ENCODE data around the gene CES2.
"Not testable (repeated sequence)": the region's sequence is repeated elsewhere in the genome, so short reads cannot be mapped to it uniquely, and the experiment has no call there.

The CES2 gene, protein sequence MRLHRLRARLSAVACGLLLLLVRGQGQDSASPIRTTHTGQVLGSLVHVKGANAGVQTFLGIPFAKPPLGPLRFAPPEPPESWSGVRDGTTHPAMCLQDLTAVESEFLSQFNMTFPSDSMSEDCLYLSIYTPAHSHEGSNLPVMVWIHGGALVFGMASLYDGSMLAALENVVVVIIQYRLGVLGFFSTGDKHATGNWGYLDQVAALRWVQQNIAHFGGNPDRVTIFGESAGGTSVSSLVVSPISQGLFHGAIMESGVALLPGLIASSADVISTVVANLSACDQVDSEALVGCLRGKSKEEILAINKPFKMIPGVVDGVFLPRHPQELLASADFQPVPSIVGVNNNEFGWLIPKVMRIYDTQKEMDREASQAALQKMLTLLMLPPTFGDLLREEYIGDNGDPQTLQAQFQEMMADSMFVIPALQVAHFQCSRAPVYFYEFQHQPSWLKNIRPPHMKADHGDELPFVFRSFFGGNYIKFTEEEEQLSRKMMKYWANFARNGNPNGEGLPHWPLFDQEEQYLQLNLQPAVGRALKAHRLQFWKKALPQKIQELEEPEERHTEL

DNA sequence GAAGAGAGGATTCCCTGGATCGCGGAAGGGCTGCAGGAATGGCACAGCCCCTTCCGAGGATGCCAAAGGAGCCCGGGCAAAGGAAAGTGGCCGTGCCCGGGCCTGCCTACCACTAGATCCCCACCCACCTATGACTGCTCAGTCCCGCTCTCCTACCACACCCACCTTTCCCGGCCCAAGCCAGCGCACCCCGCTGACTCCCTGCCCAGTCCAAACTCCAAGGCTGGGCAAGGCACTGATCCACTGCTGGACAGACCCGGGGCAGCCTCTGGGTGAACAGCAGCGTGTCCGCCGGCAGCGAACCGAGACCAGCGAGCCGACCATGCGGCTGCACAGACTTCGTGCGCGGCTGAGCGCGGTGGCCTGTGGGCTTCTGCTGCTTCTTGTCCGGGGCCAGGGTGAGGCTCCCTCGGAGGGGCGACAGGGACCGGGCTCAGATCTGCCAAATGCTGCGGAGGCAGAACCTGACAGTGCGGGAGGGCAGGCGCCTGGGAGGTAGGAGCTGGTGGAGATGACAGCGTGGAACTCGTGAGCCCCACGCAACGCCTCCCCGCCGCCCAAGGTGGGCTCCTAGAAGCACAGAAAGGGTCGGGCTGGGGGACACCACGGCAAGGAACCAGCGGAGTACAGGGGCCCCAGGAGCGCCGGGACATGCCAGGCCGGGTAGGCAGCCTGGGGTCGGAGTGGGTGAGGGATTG, at the start of gene CES2:
Gene CES2 (plus strand): TSS at position 203 of the 698 bp plus-strand sequence. CDS start 120 bp downstream, at position 323.
- no peak for DNase-seq (ENCODE audit: low read depth)

GRCh38 chr16:66886321-66886720, 49.0 kb upstream of the CES2 start:
- DNase-seq (ENCODE audit: low read depth), result no peak

DNA sequence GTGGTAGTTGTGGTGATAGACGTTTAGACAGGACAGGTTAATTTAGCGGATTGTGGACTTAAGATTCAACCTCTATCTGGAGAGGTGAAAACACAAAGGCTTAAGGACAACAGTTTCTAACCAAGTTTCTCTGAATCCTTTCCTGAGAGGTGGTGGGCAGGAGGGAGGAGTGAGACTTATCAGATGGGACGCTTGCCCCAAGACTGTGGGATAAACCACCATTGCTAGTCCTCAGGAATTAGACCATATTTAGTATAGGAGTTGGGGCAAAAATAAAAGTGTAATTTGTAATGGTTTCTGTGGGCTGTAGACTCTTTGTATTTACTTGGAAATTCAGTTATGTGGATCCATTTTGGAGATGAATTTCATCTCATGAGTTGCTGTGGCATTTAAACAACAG, 48.4 kb upstream of the CES2 start:
- no peak for DNase-seq (ENCODE audit: low read depth)

DNA sequence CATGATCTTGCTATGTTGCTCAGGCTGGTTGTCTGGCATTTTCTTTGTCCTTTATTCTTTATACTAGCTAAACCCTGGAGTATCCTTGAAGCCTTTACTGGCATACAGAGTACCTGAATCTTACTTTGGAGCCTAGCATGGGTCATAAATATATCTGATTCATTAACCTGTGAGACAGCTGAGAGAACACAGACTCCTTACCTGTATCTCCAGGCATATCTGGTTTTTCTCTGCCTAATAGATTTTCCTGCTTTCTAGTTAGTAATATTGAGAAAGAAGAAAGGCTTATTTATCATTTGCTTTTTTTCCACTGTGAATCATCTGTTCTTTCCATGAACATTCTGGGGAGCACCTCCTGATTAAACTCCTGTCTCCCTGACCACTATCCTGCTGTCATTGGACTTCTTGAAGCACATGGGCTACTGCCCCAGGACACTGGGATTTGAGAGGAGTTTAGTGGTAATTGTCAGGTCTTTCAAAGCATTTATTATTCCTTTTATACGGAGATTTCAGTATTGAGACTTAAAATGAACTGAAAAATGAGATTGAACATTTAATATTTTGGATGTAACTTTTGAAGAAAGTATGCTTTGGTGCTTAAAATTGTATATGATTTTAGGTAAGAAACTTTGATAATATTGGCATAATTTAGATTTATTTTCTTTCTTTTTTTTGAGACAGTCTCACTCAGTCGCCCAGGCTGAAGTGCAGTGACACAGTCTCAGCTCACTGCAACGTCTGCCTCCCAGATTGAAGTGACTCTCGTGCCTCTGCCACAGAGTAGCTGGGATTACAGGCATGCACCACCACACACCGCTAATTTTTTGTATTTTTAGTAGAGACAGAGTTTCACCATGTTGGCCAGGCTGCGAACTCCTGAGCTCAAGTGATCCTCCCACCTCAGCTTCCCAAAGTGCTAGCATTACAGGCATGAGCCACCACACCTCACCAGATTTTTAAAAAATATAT, 46.4 kb upstream of the CES2 start:
- no peak for DNase-seq (ENCODE audit: low read depth)

GRCh38 chr16:66889622-66890021, 45.7 kb upstream of the CES2 start:
- no peak for DNase-seq (ENCODE audit: low read depth)

DNA sequence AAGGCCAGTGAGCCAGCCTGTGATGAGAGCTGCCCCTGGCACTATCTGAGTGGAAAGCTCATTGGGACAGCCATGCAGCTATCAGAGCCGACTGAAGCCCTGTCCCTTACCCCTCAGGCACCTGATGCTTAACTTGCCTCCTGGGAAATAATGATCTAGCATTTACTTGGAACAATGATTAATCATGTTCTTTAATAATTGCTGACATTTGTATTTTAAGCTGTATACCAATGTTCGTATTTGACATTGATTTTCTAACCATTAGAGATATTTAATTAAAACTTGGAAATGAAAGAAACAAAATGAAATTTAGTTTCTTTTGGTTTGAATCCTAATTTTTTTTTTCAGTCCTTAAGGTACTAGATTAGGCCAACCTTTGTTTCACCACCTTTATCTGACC, 44.5 kb upstream of the CES2 start:
- no peak for DNase-seq (ENCODE audit: low read depth)

GRCh38 chr16:66891360-66891759, 44.0 kb upstream of the CES2 start:
- no peak for DNase-seq (ENCODE audit: low read depth)

GRCh38 chr16:66891797-66892196, 43.5 kb upstream of the CES2 start:
- no peak for DNase-seq (ENCODE audit: low read depth)

GRCh38 chr16:66894055-66894454, 41.3 kb upstream of the CES2 start:
- DNase-seq (ENCODE audit: low read depth), result no peak

GRCh38 chr16:66894948-66895688, 40.2 kb upstream of the CES2 start:
- DNase-seq (ENCODE audit: low read depth), result no peak

- no peak for DNase-seq (ENCODE audit: low read depth)
These were observed 39.7 kb upstream of the CES2 start for GRCh38 chr16:66895689-66895979.

GRCh38 chr16:66895999-66896398, 39.3 kb upstream of the CES2 start:
- no peak for DNase-seq (ENCODE audit: low read depth)

- DNase-seq (ENCODE audit: low read depth), result not testable (repeated sequence)
These were observed 38.6 kb upstream of the CES2 start for GRCh38 chr16:66896682-66897081.

DNA sequence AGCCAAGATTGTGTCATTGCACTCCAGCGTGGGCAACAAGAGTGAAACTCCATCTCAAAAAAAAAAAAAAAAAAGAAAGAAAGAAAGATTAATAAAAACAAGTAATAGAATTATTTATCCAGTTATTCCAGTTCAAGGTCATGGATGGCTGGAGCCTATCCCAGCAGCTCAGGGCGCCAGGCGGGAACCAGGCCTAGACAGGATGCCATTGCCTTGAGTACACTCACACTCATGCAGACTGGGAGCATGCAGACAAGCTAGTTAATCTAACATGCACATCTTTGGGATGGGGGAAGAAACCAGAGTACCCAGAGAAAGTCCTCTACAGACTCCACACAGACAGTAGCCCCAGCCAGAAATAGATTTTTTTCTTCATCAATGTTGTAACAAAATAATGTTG, 37.1 kb upstream of the CES2 start:
- no peak for DNase-seq (ENCODE audit: low read depth)

- no peak for DNase-seq (ENCODE audit: low read depth)
These were observed 36.4 kb upstream of the CES2 start for GRCh38 chr16:66898933-66899309.

DNA sequence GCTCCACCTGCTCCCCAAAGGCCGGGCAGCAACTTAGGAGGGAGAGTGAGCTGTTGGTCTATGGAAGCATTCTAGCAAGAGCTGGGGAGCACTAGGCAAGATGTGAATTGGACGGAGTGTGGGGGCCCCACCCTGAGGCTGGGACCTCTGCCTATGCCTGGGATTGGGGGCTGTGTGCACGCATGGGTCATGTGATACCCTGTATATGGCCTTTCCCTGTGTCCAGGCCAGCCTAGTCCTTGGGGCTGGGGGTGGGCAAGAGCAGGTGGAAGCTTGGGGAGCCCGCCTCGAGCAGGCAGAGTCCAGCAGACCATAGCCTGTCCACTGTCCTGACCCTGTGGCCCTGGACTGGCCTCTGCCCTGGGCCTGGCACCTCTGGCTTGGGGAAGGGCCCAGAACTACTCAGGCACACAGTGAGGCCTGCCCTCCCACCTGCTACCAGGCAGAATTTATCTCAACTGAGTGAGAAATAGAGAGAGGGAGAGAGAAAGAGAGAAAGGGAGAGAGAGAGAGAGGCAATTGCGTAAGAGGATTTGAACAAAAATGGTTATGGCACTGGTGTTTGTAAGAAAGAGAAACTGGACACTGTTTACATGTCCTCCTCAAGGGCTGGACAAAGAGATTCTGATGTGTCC, 35.9 kb upstream of the CES2 start:
- DNase-seq (ENCODE audit: low read depth), result no peak

GRCh38 chr16:66899945-66900710, 35.2 kb upstream of the CES2 start:
- DNase-seq (ENCODE audit: low read depth), result no peak

GRCh38 chr16:66900721-66901441, 34.4 kb upstream of the CES2 start:
- DNase-seq (ENCODE audit: low read depth), result no peak

- no peak for DNase-seq (ENCODE audit: low read depth)
These were observed 33.7 kb upstream of the CES2 start for GRCh38 chr16:66901626-66902025.

All from activated gamma-delta T cell treated with anti-CD3 and anti-CD28 coated beads, Interleukin-2, amount 50 U/mL, for 16 hours (primary cell).